BJ (cell line): ENCODE results near the gene VPS8. TPM values are rescaled to one million over a fixed set of nuclear protein-coding genes. Genes with fewer than 3 reads are reported as not detected.

Experiments
- CTCF ChIA-PET: fragments of 350-600 bp; formaldehyde crosslinking; extraction: SDS; loops from one replicate; lab custom pipeline; 2021; ENCODE audit warnings: antibody characterized with exemption, inconsistent platforms; lab: Yijun Ruan, JAX
- POLR2A ChIA-PET: fragments of 300-600 bp; sonication (Branson Sonifier 250); formaldehyde crosslinking; extraction: SDS; loops from one replicate; lab custom pipeline; 2021; ENCODE audit warnings: antibody characterized with exemption; lab: Charles Lee
- DNase-seq: peaks from one replicate; pipeline ENCODE4 v3.0.0-alpha.2; 2011; ENCODE audit warnings: low read depth
- H3K27me3 ChIP-seq: 2 replicates; pipeline ENCODE4 v1.6.0; 2011; ENCODE audit warnings: low read length; ENCODE audit not compliant: control insufficient read depth, insufficient read depth
- H3K36me3 ChIP-seq: 2 replicates; pipeline ENCODE4 v1.5.1; 2011; ENCODE audit warnings: low read length; ENCODE audit not compliant: control insufficient read depth, insufficient read depth
- H3K4me3 ChIP-seq: 2 replicates; pipeline ENCODE4 v1.5.1; 2011; ENCODE audit warnings: low read depth, mild to moderate bottlenecking, control low read depth, low read length
- polyA plus RNA-seq: library from polyadenylated mRNA; depleted of rRNA; stranded (reverse); fragments of >200 nt; gene quantifications from 2 replicates; pipeline ENCODE4 v1.2.3, GENCODE V29; 2011
- TF ChIP-seq, protein P1 (sequence below): IDR thresholded peaks from 2 replicates; pipeline ENCODE4 v1.5.1; 2011; ENCODE audit warnings: low read depth, mild to moderate bottlenecking, control low read depth, inconsistent platforms, low read length, moderate library complexity; ENCODE audit not compliant: insufficient read depth

VPS8 gene
- polyA plus RNA-seq, 1 experiment: 14.3 TPM

DNA sequence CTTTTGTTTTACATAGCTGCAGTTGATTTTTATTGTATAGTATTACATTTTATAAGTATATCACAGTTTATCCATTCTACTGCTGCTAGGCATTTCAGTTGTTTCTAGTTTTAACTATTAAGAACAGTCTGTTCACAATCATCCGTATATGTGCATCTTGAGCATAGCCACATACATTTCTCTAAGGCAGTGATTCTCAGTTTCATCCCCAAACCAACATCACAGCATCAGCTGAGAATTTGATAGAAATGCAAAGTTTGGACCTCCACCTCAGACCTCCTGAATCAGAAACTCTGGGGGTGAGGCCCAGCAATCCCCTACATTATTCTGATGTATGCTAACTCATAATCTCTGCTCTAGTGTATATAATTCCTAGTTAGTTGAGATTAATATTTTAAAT lies 120.8 kb downstream of the VPS8 start:
- no peak overlapping the region for H3K4me3 ChIP-seq
- TF ChIP-seq, protein P1, sequence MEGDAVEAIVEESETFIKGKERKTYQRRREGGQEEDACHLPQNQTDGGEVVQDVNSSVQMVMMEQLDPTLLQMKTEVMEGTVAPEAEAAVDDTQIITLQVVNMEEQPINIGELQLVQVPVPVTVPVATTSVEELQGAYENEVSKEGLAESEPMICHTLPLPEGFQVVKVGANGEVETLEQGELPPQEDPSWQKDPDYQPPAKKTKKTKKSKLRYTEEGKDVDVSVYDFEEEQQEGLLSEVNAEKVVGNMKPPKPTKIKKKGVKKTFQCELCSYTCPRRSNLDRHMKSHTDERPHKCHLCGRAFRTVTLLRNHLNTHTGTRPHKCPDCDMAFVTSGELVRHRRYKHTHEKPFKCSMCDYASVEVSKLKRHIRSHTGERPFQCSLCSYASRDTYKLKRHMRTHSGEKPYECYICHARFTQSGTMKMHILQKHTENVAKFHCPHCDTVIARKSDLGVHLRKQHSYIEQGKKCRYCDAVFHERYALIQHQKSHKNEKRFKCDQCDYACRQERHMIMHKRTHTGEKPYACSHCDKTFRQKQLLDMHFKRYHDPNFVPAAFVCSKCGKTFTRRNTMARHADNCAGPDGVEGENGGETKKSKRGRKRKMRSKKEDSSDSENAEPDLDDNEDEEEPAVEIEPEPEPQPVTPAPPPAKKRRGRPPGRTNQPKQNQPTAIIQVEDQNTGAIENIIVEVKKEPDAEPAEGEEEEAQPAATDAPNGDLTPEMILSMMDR: no peak
- no peaks in the 10 kb centered on the region for H3K27me3 ChIP-seq
- H3K36me3 ChIP-seq: no peaks in the 10 kb centered on the region
- no peak for DNase-seq
- CTCF ChIA-PET: no interaction called here
- POLR2A ChIA-PET: no interaction called here

- ChIA-PET POLR2A (no interaction called here), CTCF (no interaction called here)
- no peak for DNase-seq
- Histone ChIP-seq H3K27me3 (no peaks in the 10 kb centered on the region), H3K4me3 (no peak overlapping the region), H3K36me3 (peaks cover 2% of the 10 kb centered on the region)
- TF ChIP-seq, protein P1: no peak
Measured at GRCh38 chr3:184937611-184938010, 125.6 kb downstream of the VPS8 start.

GRCh38 chr3:184941408-184941807 lies 129.4 kb downstream of the VPS8 start:
- ChIA-PET CTCF (interaction anchor here (0.7 kb wide), 1 partner anchor 12 kb away, joined by 3 read pairs; no protein-coding TSS in a partner anchor), POLR2A (no interaction called here)
- H3K4me3 ChIP-seq: no peak overlapping the region
- peaks cover 2% of the 10 kb centered on the region for H3K36me3 ChIP-seq
- TF ChIP-seq, protein P1: no peak
- no peaks in the 10 kb centered on the region for H3K27me3 ChIP-seq
- DNase-seq: no peak

- TF ChIP-seq, protein P1: no peak
Measured at GRCh38 chr3:184942735-184943134, 130.8 kb downstream of the VPS8 start.

DNA sequence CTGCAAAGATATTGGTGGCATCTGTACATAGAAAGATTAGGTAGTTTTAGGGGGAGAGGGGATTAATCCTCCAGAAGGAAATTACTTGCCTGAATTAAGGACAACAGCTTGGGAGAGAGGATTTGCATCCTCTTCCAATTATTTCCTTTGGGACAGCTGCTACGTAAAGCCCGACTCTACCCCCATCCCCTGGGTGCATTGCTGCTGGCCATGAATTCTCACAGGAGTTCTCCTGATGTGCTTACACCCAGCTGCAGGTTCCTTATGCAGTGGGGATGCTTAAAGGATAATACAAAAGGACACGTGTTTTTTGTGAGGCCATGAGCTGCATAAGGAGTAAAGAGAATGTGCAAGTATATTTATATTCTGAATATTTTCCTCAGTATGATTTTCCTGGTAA lies 132.3 kb downstream of the VPS8 start:
- TF ChIP-seq, protein P1: no peak
- DNase-seq: no peak
- Histone ChIP-seq H3K4me3 (no peak overlapping the region), H3K36me3 (peaks cover 2% of the 10 kb centered on the region), H3K27me3 (no peaks in the 10 kb centered on the region)
- ChIA-PET CTCF (no interaction called here), POLR2A (no interaction called here)

More at GRCh38 chr3:184942735-184943134, 130.8 kb downstream of the VPS8 start:
- H3K36me3 ChIP-seq: peaks cover 2% of the 10 kb centered on the region
- ChIA-PET CTCF (no interaction called here), POLR2A (no interaction called here)
- H3K27me3 ChIP-seq: no peaks in the 10 kb centered on the region
- H3K4me3 ChIP-seq: no peak overlapping the region
- no peak for DNase-seq
